Endothelial cell of umbilical vein (primary cell): Measurements from ENCODE around the gene TSPAN5. TPM values are rescaled to one million over a fixed set of nuclear protein-coding genes. Genes with fewer than 3 reads are reported as not detected.
A peak's percentile ranks its signal among the peaks of the same experiment; 100 is the strongest.

Source experiments
- BruUV-seq: library from RNA; stranded (reverse); fragments of 400-500 nt; replicated peaks from 2 replicates; lab custom pipeline; 2021; lab: Mats Ljungman, UMichigan
- CTCF ChIA-PET: fragments of 300-600, 350-600 bp; sonication (Branson Sonifier 250); formaldehyde crosslinking; loops from one replicate; lab custom pipeline; 2021; ENCODE audit warnings: antibody characterized with exemption, inconsistent platforms; lab: Charles Lee
- POLR2A ChIA-PET: fragments of 300-600, 350-600 bp; sonication (Branson Sonifier 250); formaldehyde crosslinking; loops from one replicate; lab custom pipeline; 2021; ENCODE audit warnings: antibody characterized with exemption, inconsistent platforms; lab: Charles Lee
- DNase-seq: peaks from one replicate; pipeline ENCODE4 v3.0.0-alpha.2; 2011; ENCODE audit warnings: low read depth, low spot score
- FAIRE-seq: peaks from 2 replicates; lab custom pipeline; 2011; peaks lifted over from hg19 to GRCh38; lab: Jason Lieb, UNC
- H2AFZ ChIP-seq: 2 replicates; pipeline ENCODE4 v1.6.0; 2012; ENCODE audit warnings: low read depth, low read length, control low read depth, inconsistent platforms
- H3K27ac ChIP-seq: 2 replicates; pipeline ENCODE4 v1.5.1; 2011; ENCODE audit warnings: low read depth, mild to moderate bottlenecking, control low read depth, low read length, moderate library complexity; ENCODE audit not compliant: insufficient read depth
- H3K27me3 ChIP-seq, 2 experiments: 2 replicates each; pipeline versions ENCODE4 v1.6.0 to v1.6.1; 2011; ENCODE audit warnings: low read length in 2 of 2, mixed read lengths in 1 of 2; ENCODE audit not compliant: control insufficient read depth in 2 of 2, insufficient read depth in 2 of 2
- H3K36me3 ChIP-seq, 2 experiments: 2 replicates in 1 of 2; 3 replicates in 1 of 2; pipeline ENCODE4 v1.5.1; 2011; ENCODE audit warnings: low read length in 2 of 2, mild to moderate bottlenecking in 1 of 2, moderate library complexity in 1 of 2; ENCODE audit not compliant: control insufficient read depth in 2 of 2, insufficient read depth in 2 of 2; ENCODE audit errors: extremely low read depth in 1 of 2
- H3K4me1 ChIP-seq: 3 replicates; pipeline ENCODE4 v1.5.1; 2011; ENCODE audit warnings: mild to moderate bottlenecking, low read length; ENCODE audit not compliant: control insufficient read depth, insufficient read depth; ENCODE audit errors: extremely low read depth
- H3K4me2 ChIP-seq: 2 replicates; pipeline ENCODE4 v1.6.1; 2011; ENCODE audit warnings: low read length, control low read depth, mixed read lengths; ENCODE audit not compliant: insufficient read depth
- H3K4me3 ChIP-seq, 3 experiments: fragments of 200-600 bp in 1 of 3; sonication (generic), shearing (Covaris generic) in 1 of 3; replicated peaks in 1 of 3; 2 replicates each; pipeline ENCODE4 v1.5.1; 2011 to 2016; ENCODE audit warnings: control low read depth in 3 of 3, low read length in 3 of 3, mild to moderate bottlenecking in 2 of 3, inconsistent platforms in 1 of 3, low read depth in 1 of 3, moderate library complexity in 1 of 3; ENCODE audit not compliant: insufficient read depth in 1 of 3
- H3K79me2 ChIP-seq: 2 replicates; pipeline ENCODE4 v1.6.0; 2012; ENCODE audit warnings: low read length, inconsistent platforms; ENCODE audit not compliant: control insufficient read depth, insufficient read depth
- H3K9ac ChIP-seq: replicated peaks from 2 replicates; pipeline ENCODE3; 2011; ENCODE audit warnings: low read length, control low read depth; ENCODE audit not compliant: insufficient read depth; ENCODE audit errors: extremely low read depth
- H3K9me1 ChIP-seq: replicated peaks from 3 replicates; pipeline ENCODE4 v1.6.0; 2011; ENCODE audit warnings: mild to moderate bottlenecking, low read length; ENCODE audit not compliant: control insufficient read depth, insufficient read depth; ENCODE audit errors: extremely low read depth
- H3K9me3 ChIP-seq: replicated peaks from 2 replicates; pipeline ENCODE4 v1.5.1; 2012; ENCODE audit warnings: low read length, inconsistent platforms; ENCODE audit not compliant: control insufficient read depth, insufficient read depth
- H4K20me1 ChIP-seq: replicated peaks from 2 replicates; pipeline ENCODE3; 2011; ENCODE audit warnings: mild to moderate bottlenecking, low read length; ENCODE audit not compliant: control insufficient read depth, insufficient read depth; ENCODE audit errors: extremely low read depth
- EZH2 ChIP-seq: IDR thresholded peaks from 2 replicates; pipeline ENCODE4 v1.6.1; 2012; ENCODE audit warnings: borderline replicate concordance, low read depth, mild to moderate bottlenecking, moderate library complexity, low read length, inconsistent platforms; ENCODE audit not compliant: severe bottlenecking
- FOS ChIP-seq: IDR thresholded peaks from 2 replicates; pipeline ENCODE4 v1.6.1; 2011; ENCODE audit warnings: mild to moderate bottlenecking, low read length, moderate library complexity, borderline replicate concordance; ENCODE audit not compliant: insufficient read depth
- GATA2 ChIP-seq: IDR thresholded peaks from 2 replicates; pipeline ENCODE4 v1.7.0; 2011; ENCODE audit warnings: low read depth, mild to moderate bottlenecking, moderate library complexity, mixed read lengths, low read length; ENCODE audit not compliant: insufficient read length, insufficient read depth
- JUN ChIP-seq: IDR thresholded peaks from 2 replicates; pipeline ENCODE4 v1.6.1; 2011; ENCODE audit warnings: borderline replicate concordance, low read depth; ENCODE audit not compliant: insufficient read length, insufficient read depth
- MAX ChIP-seq: IDR thresholded peaks from 2 replicates; pipeline ENCODE4 v1.6.1; 2011; ENCODE audit not compliant: insufficient read depth, insufficient read length
- MYC ChIP-seq: IDR thresholded peaks from one replicate; pipeline ENCODE4 v1.6.1; 2011; ENCODE audit warnings: mild to moderate bottlenecking, low read depth, low read length
- POLR2A ChIP-seq: IDR thresholded peaks from 2 replicates; pipeline ENCODE4 v1.6.1; 2012; ENCODE audit warnings: low read depth, mild to moderate bottlenecking, control low read depth, low read length
- POLR2AphosphoS5 ChIP-seq: IDR thresholded peaks from 2 replicates; pipeline ENCODE4 v1.6.1; 2012; ENCODE audit warnings: low read depth, mild to moderate bottlenecking, control low read depth, low read length, moderate library complexity; ENCODE audit not compliant: insufficient read depth
- dilution Hi-C: fragments of 300-500 bp; cut with MboI; formaldehyde crosslinking; loops from one replicate; pipeline ENCODE4 v1.15.0; 2019; ENCODE audit warnings: low sequenced_read_pairs; ENCODE audit not compliant: extremely low pct_ligation_motif_present
- intact Hi-C: fragments of 100-400 bp; cut with micrococcal nuclease; formaldehyde crosslinking; loops from one replicate; pipeline ENCODE4 v1.10.0; 2022
- polyA plus RNA-seq, 4 experiments: library from polyadenylated mRNA; depleted of rRNA in 3 of 4; stranded (reverse) in 3 of 4; unstranded in 1 of 4; fragments of >200 nt; gene quantifications; 2 replicates each; pipeline versions ENCODE4 v1.2.1 to v1.2.3, GENCODE V29; 2011 to 2012; ENCODE audit warnings: missing spikeins in 1 of 4
- total RNA-seq: library from RNA; stranded (reverse); gene quantifications from 2 replicates; pipeline ENCODE4 v1.2.3, GENCODE V29; 2021
- TF ChIP-seq, protein P1 (sequence below), 2 donors: IDR thresholded peaks; 1 replicate in 1 of 2; 2 replicates in 1 of 2; pipeline ENCODE4 v1.5.1; 2011; ENCODE audit warnings: low read length in 2 of 2, mild to moderate bottlenecking in 2 of 2, moderate library complexity in 2 of 2, control low read depth in 1 of 2, inconsistent platforms in 1 of 2, low read depth in 1 of 2; ENCODE audit not compliant: insufficient read depth in 1 of 2; ENCODE audit errors: extremely low read depth in 1 of 2

The TSPAN5 gene
- total and polyA plus RNA-seq, 2 donors (not counting 3 experiments of a cell fraction or from before 2014, with no cell fraction given): 45.1 to 50.2 TPM

DNA sequence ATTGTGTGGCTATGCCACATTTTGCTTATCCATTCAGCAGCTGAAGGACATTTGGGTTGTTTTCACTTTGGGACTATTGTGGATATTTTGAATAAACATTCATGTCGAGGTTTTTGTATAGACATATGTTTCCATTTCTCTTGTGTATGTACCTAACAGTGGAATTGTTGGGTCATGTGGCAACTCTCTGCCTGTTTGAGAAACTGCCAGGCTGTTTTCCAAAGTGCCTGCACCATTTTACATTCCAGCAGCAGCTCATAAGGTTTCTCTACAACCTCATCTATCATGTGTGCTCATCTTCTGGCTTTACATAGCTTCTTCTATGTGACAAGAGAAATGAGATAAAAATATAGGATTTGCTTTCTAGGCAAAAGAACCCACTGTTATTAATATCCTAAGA is 29.5 kb upstream of the TSPAN5 start:
- CTCF ChIA-PET: interaction anchor here (1.0 to 3.7 kb wide), 12 partner anchors 8 to 368 kb away, joined by 3 to 23 read pairs (median 4); partner anchors contain the start of gene TSPAN5
- no TSS peak for BruUV-seq
- FAIRE-seq (no peak), DNase-seq (no peak)
- Histone ChIP-seq H3K27me3 (no peaks in the 10 kb centered on the region), H4K20me1 (no peaks in the 10 kb centered on the region), H3K4me3 (no peak overlapping the region), H3K36me3 (no peaks in the 10 kb centered on the region), H3K4me2 (peak overlapping the region; percentile 67), H3K4me1 (peaks cover 61% of the 10 kb centered on the region), H2AFZ (no peak overlapping the region), H3K79me2 (no peaks in the 10 kb centered on the region), H3K9me3 (no peaks in the 10 kb centered on the region), H3K9ac (no peak overlapping the region), H3K9me1 (no peaks in the 10 kb centered on the region), H3K27ac (peak overlapping the region; percentile 85)
- TF ChIP-seq POLR2AphosphoS5 (no peak), JUN (no peak), EZH2 (no peak), GATA2 (no peak), POLR2A (no peak), MAX (no peak), MYC (no peak), FOS (no peak)
- TF ChIP-seq, protein P1, sequence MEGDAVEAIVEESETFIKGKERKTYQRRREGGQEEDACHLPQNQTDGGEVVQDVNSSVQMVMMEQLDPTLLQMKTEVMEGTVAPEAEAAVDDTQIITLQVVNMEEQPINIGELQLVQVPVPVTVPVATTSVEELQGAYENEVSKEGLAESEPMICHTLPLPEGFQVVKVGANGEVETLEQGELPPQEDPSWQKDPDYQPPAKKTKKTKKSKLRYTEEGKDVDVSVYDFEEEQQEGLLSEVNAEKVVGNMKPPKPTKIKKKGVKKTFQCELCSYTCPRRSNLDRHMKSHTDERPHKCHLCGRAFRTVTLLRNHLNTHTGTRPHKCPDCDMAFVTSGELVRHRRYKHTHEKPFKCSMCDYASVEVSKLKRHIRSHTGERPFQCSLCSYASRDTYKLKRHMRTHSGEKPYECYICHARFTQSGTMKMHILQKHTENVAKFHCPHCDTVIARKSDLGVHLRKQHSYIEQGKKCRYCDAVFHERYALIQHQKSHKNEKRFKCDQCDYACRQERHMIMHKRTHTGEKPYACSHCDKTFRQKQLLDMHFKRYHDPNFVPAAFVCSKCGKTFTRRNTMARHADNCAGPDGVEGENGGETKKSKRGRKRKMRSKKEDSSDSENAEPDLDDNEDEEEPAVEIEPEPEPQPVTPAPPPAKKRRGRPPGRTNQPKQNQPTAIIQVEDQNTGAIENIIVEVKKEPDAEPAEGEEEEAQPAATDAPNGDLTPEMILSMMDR (IDR thresholded peaks at IDR 0.05; ENCODE audit: extremely low read depth in 1 of 2, insufficient read depth in 1 of 2, low read depth in 1 of 2, low read length in 2 of 2): no peak
- intact Hi-C loops: loop anchor here (1.0 to 10.0 kb wide), 5 partner anchors 31 to 307 kb away; partner anchors contain the start of genes EIF4E and METAP1
- POLR2A ChIA-PET: no interaction called here
- dilution Hi-C loops: no loop called here
